HepG2 (cell line): ENCODE results near the gene LNX2. TPM values are rescaled to one million over a fixed set of nuclear protein-coding genes. Genes with fewer than 3 reads are reported as not detected.

Source experiments
- polyA plus RNA-seq, 8 experiments: library from polyadenylated mRNA; depleted of rRNA in 3 of 8; stranded (reverse) in 7 of 8; unstranded in 1 of 8; fragments of >200 nt; fragmentation: Illumina TruSeq in 4 of 8; extraction: Trizol in 4 of 8; gene quantifications; 2 replicates each; pipeline versions ENCODE4 v1.2.1 to v1.2.3, GENCODE V29; 2011 to 2016; ENCODE audit warnings: low read depth in 4 of 8, missing spikeins in 1 of 8, mixed read lengths in 1 of 8; ENCODE audit not compliant: insufficient read depth in 1 of 8
- total RNA-seq, 5 experiments: library from RNA; depleted of rRNA; stranded (reverse); fragments of >200 nt; fragmentation: Illumina TruSeq; extraction: Trizol; gene quantifications; 2 replicates each; pipeline ENCODE4 v1.2.3, GENCODE V29; 2016; ENCODE audit warnings: low read depth in 1 of 5

Gene LNX2
- total and polyA plus RNA-seq, 2 of the 13 experiments (the other 11 are each of a cell fraction or from before 2014, with no cell fraction given), result 9.2 to 9.7 TPM

Other genes with a start within 250 kb of the LNX2 start
- 122 and 176 TPM in 2 replicates for gene GTF3A, start 195.9 kb downstream of the LNX2 start, total RNA-seq (2016; rRNA removed; fragmentation: Illumina TruSeq; extraction: Trizol)
- gene GTF3A, start 195.9 kb downstream of the LNX2 start, polyA plus RNA-seq (2011; rRNA removed), result 36.0 and 42.1 TPM in 2 replicates
- 40.6 and 59.2 TPM in 2 replicates for gene MTIF3, start 170.0 kb downstream of the LNX2 start, total RNA-seq (2016; rRNA removed; fragmentation: Illumina TruSeq; extraction: Trizol)
- gene MTIF3, start 170.0 kb downstream of the LNX2 start, polyA plus RNA-seq (2011; rRNA removed), result 24.6 and 33.7 TPM in 2 replicates
- gene POLR1D, start 1.4 kb upstream of the LNX2 start, total RNA-seq (2016; rRNA removed; fragmentation: Illumina TruSeq; extraction: Trizol), result 181 and 183 TPM in 2 replicates
- 406 and 490 TPM in 2 replicates for gene POLR1D, start 1.4 kb upstream of the LNX2 start, polyA plus RNA-seq (2011; rRNA removed)
- gene GSX1, start 172.0 kb upstream of the LNX2 start, total RNA-seq (2016; rRNA removed; fragmentation: Illumina TruSeq; extraction: Trizol), result not detected in 2 replicates
- not detected in 2 replicates for gene GSX1, start 172.0 kb upstream of the LNX2 start, polyA plus RNA-seq (2011; rRNA removed)